GM23338 (cell line): ENCODE data around the gene FARS2. TPM values are rescaled to one million over a fixed set of nuclear protein-coding genes. Genes with fewer than 3 reads are reported as not detected.

Source experiments
- ATAC-seq: fragments of 200-7000 bp; cut with Tn5 transposase; 3 replicates; pipeline ENCODE4 v1.9.1; 2020
- DNase-seq: peaks from one replicate; pipeline ENCODE4 v3.0.0-alpha.2; 2015; ENCODE audit warnings: low spot score
- H2AFZ ChIP-seq: fragments of 200-600 bp; sonication (generic); 2 replicates; pipeline ENCODE4 v1.8.0; 2016; ENCODE audit warnings: antibody characterized with exemption, mild to moderate bottlenecking, moderate library complexity
- H3F3A ChIP-seq: fragments of 200-600 bp; sonication (generic); replicated peaks from 2 replicates; pipeline ENCODE4 v1.8.0; 2017; ENCODE audit warnings: antibody characterized with exemption, mixed run types, low read depth
- H3K27ac ChIP-seq: fragments of 200-600 bp; sonication (generic); 2 replicates; pipeline ENCODE4 v1.6.1; 2016; ENCODE audit warnings: low read depth
- H3K27me3 ChIP-seq: fragments of 200-600 bp; sonication (generic); 2 replicates; pipeline ENCODE4 v1.8.0; 2016; ENCODE audit warnings: mild to moderate bottlenecking, mixed run types, moderate library complexity; ENCODE audit not compliant: insufficient read depth
- H3K36me3 ChIP-seq: fragments of 200-600 bp; sonication (generic); 2 replicates; pipeline ENCODE4 v1.8.0; 2016; ENCODE audit warnings: mild to moderate bottlenecking; ENCODE audit not compliant: insufficient read depth
- H3K4me1 ChIP-seq: fragments of 200-600 bp; sonication (generic); 2 replicates; pipeline ENCODE4 v1.8.0; 2016; ENCODE audit warnings: mild to moderate bottlenecking, moderate library complexity; ENCODE audit not compliant: insufficient read depth
- H3K4me2 ChIP-seq: fragments of 200-600 bp; sonication (generic); 2 replicates; pipeline ENCODE4 v1.7.1; 2017; ENCODE audit warnings: mixed run types
- H3K4me3 ChIP-seq: fragments of 200-600 bp; sonication (generic); 2 replicates; pipeline ENCODE4 v1.6.1; 2016; ENCODE audit warnings: mixed run types
- H3K79me2 ChIP-seq: fragments of 200-600 bp; sonication (generic); replicated peaks from 2 replicates; pipeline ENCODE4 v1.8.0; 2017; ENCODE audit warnings: mild to moderate bottlenecking; ENCODE audit not compliant: insufficient read depth
- H3K9me2 ChIP-seq: fragments of 200-600 bp; sonication (generic); 2 replicates; pipeline ENCODE4 v1.8.0; 2017; ENCODE audit not compliant: insufficient read depth
- H4K20me1 ChIP-seq: fragments of 200-600 bp; sonication (generic); replicated peaks from 2 replicates; pipeline ENCODE4 v1.8.0; 2017; ENCODE audit warnings: mild to moderate bottlenecking; ENCODE audit not compliant: insufficient read depth
- H3K27ac Mint-ChIP-seq: 2 replicates; pipeline ENCODE4 v1.8.0; 2020; ENCODE audit warnings: inconsistent platforms, mild to moderate bottlenecking, moderate library complexity, mixed read lengths
- H3K27me3 Mint-ChIP-seq: 3 replicates; pipeline ENCODE4 v1.8.0; 2022; ENCODE audit warnings: low read depth, mild to moderate bottlenecking, moderate library complexity, mixed read lengths, inconsistent platforms; ENCODE audit not compliant: insufficient read depth, poor library complexity
- H3K36me3 Mint-ChIP-seq: 3 replicates; pipeline ENCODE4 v1.8.0; 2021; ENCODE audit warnings: low read depth, mild to moderate bottlenecking, inconsistent platforms, moderate library complexity, mixed read lengths
- H3K4me1 Mint-ChIP-seq: 3 replicates; pipeline ENCODE4 v1.8.0; 2020; ENCODE audit warnings: mild to moderate bottlenecking, inconsistent platforms, mixed read lengths
- H3K4me3 Mint-ChIP-seq: 3 replicates; pipeline ENCODE4 v1.8.0; 2021; ENCODE audit warnings: moderate library complexity, mild to moderate bottlenecking, inconsistent platforms, mixed read lengths
- H3K9me3 Mint-ChIP-seq: 3 replicates; pipeline ENCODE4 v1.8.0; 2020; ENCODE audit warnings: moderate library complexity, mild to moderate bottlenecking, inconsistent platforms, mixed read lengths
- CREB1 ChIP-seq: fragments of 250-450 bp; sonication (Bioruptor Pico); IDR thresholded peaks from 2 replicates; pipeline ENCODE4 v1.5.0; 2020; ENCODE audit warnings: low read depth, mild to moderate bottlenecking, moderate library complexity
- EZH2 ChIP-seq: fragments of 200-600 bp; sonication (generic); IDR thresholded peaks from one replicate; pipeline ENCODE4 v1.8.0; 2017; ENCODE audit warnings: antibody characterized with exemption, mild to moderate bottlenecking, low read depth; ENCODE audit not compliant: unreplicated experiment
- EZH2phosphoT487 ChIP-seq: fragments of 200-600 bp; sonication (generic); IDR thresholded peaks from one replicate; pipeline ENCODE4 v1.8.1; 2018; ENCODE audit warnings: antibody characterized with exemption; ENCODE audit not compliant: unreplicated experiment
- JUNB ChIP-seq: IDR thresholded peaks from one replicate; pipeline ENCODE4 v1.6.1; 2016; ENCODE audit warnings: antibody characterized with exemption; ENCODE audit not compliant: unreplicated experiment
- NANOG ChIP-seq: IDR thresholded peaks from 2 replicates; pipeline ENCODE4 v1.6.1; 2016; ENCODE audit warnings: antibody characterized with exemption, borderline replicate concordance
- POLR2AphosphoS5 ChIP-seq: IDR thresholded peaks from 2 replicates; pipeline ENCODE4 v1.6.1; 2016; ENCODE audit warnings: antibody characterized with exemption, low read depth
- REST ChIP-seq: IDR thresholded peaks from one replicate; pipeline ENCODE4 v1.6.1; 2018; ENCODE audit warnings: antibody characterized with exemption; ENCODE audit not compliant: unreplicated experiment
- STAT1 ChIP-seq: IDR thresholded peaks from one replicate; pipeline ENCODE4 v1.6.1; 2016; ENCODE audit warnings: antibody characterized with exemption; ENCODE audit not compliant: unreplicated experiment
- ZNF114 ChIP-seq: fragments of 250-450 bp; sonication (Bioruptor Pico); IDR thresholded peaks from 2 replicates; pipeline ENCODE4 v1.5.0; 2020; ENCODE audit warnings: mild to moderate bottlenecking, moderate library complexity
- ZNF331 ChIP-seq: fragments of 250-450 bp; sonication (Bioruptor Pico); IDR thresholded peaks from 2 replicates; pipeline ENCODE4 v1.5.0; 2020; ENCODE audit warnings: low read depth, mild to moderate bottlenecking, moderate library complexity
- polyA plus RNA-seq: library from polyadenylated mRNA; unstranded; fragments of >200 nt; fragmentation: Nextera tagmentation; extraction: Ambion mirVana; gene quantifications from 2 replicates; pipeline ENCODE4 v1.2.1, GENCODE V29; 2016
- total RNA-seq: library from RNA; depleted of rRNA; stranded (reverse); fragments of >200 nt; shearing (Covaris generic); gene quantifications from 2 replicates; pipeline ENCODE4 v1.2.3, GENCODE V29; 2014
- TF ChIP-seq, protein P1 (sequence below): IDR thresholded peaks from 2 replicates; pipeline ENCODE4 v1.6.1; 2016; ENCODE audit warnings: antibody characterized with exemption
- TF ChIP-seq, protein P2 (sequence below), 2 experiments: fragments of 200-600 bp in 1 of 2; sonication (generic) in 1 of 2; conservative IDR thresholded peaks; 2 replicates each; pipeline versions ENCODE4 v1.5.1 to v1.6.1; 2016 to 2017; ENCODE audit warnings: antibody characterized with exemption in 2 of 2, low read depth in 2 of 2, mild to moderate bottlenecking in 2 of 2, moderate library complexity in 1 of 2
- TF ChIP-seq, protein P3 (sequence below): fragments of 250-450 bp; sonication (Bioruptor Pico); IDR thresholded peaks from 2 replicates; pipeline ENCODE4 v1.5.0; 2020; ENCODE audit warnings: mild to moderate bottlenecking, moderate library complexity

Gene FARS2
- total and polyA plus RNA-seq, 2 experiments from 2014 or later: 7.6 to 19.0 TPM

GRCh38 chr6:5389086-5389745, 127.9 kb downstream of the FARS2 start:
- Histone ChIP-seq H4K20me1 (peaks cover 10% of the 10 kb centered on the region), H3K4me1 (no peaks in the 10 kb centered on the region), H3K27me3 (no peaks in the 10 kb centered on the region), H3K9me2 (no peaks in the 10 kb centered on the region), H3K4me3 (no peak overlapping the region), H3K36me3 (no peaks in the 10 kb centered on the region), H3K79me2 (no peaks in the 10 kb centered on the region), H3K4me2 (no peak overlapping the region), H3K27ac (no peak overlapping the region), H2AFZ (no peak overlapping the region), H3F3A (no peaks in the 10 kb centered on the region)
- ATAC-seq: no peak
- Mint-ChIP-seq H3K27ac (no peak overlapping the region), H3K36me3 (no peaks in the 10 kb centered on the region), H3K27me3 (no peaks in the 10 kb centered on the region), H3K4me3 (no peak overlapping the region), H3K9me3 (no peaks in the 10 kb centered on the region), H3K4me1 (0 out of 3 replicates have a peak, but pooled peaks cover 2% of the 10 kb centered on the region)
- DNase-seq: no peak
- TF ChIP-seq, protein P1, sequence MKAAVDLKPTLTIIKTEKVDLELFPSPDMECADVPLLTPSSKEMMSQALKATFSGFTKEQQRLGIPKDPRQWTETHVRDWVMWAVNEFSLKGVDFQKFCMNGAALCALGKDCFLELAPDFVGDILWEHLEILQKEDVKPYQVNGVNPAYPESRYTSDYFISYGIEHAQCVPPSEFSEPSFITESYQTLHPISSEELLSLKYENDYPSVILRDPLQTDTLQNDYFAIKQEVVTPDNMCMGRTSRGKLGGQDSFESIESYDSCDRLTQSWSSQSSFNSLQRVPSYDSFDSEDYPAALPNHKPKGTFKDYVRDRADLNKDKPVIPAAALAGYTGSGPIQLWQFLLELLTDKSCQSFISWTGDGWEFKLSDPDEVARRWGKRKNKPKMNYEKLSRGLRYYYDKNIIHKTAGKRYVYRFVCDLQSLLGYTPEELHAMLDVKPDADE: no peak
- TF ChIP-seq CREB1 (CRISPR knock-in tag) (no peak), NANOG (no peak), EZH2phosphoT487 (no peak), ZNF331 (no peak), REST (no peak), ZNF114 (CRISPR knock-in tag) (no peak), STAT1 (no peak), EZH2 (no peak), POLR2AphosphoS5 (no peak), JUNB (no peak)
- TF ChIP-seq, protein P2, sequence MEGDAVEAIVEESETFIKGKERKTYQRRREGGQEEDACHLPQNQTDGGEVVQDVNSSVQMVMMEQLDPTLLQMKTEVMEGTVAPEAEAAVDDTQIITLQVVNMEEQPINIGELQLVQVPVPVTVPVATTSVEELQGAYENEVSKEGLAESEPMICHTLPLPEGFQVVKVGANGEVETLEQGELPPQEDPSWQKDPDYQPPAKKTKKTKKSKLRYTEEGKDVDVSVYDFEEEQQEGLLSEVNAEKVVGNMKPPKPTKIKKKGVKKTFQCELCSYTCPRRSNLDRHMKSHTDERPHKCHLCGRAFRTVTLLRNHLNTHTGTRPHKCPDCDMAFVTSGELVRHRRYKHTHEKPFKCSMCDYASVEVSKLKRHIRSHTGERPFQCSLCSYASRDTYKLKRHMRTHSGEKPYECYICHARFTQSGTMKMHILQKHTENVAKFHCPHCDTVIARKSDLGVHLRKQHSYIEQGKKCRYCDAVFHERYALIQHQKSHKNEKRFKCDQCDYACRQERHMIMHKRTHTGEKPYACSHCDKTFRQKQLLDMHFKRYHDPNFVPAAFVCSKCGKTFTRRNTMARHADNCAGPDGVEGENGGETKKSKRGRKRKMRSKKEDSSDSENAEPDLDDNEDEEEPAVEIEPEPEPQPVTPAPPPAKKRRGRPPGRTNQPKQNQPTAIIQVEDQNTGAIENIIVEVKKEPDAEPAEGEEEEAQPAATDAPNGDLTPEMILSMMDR (conservative IDR thresholded peaks at IDR 0.05; ENCODE audit: low read depth in 2 of 2): no peak
- TF ChIP-seq, protein P3, sequence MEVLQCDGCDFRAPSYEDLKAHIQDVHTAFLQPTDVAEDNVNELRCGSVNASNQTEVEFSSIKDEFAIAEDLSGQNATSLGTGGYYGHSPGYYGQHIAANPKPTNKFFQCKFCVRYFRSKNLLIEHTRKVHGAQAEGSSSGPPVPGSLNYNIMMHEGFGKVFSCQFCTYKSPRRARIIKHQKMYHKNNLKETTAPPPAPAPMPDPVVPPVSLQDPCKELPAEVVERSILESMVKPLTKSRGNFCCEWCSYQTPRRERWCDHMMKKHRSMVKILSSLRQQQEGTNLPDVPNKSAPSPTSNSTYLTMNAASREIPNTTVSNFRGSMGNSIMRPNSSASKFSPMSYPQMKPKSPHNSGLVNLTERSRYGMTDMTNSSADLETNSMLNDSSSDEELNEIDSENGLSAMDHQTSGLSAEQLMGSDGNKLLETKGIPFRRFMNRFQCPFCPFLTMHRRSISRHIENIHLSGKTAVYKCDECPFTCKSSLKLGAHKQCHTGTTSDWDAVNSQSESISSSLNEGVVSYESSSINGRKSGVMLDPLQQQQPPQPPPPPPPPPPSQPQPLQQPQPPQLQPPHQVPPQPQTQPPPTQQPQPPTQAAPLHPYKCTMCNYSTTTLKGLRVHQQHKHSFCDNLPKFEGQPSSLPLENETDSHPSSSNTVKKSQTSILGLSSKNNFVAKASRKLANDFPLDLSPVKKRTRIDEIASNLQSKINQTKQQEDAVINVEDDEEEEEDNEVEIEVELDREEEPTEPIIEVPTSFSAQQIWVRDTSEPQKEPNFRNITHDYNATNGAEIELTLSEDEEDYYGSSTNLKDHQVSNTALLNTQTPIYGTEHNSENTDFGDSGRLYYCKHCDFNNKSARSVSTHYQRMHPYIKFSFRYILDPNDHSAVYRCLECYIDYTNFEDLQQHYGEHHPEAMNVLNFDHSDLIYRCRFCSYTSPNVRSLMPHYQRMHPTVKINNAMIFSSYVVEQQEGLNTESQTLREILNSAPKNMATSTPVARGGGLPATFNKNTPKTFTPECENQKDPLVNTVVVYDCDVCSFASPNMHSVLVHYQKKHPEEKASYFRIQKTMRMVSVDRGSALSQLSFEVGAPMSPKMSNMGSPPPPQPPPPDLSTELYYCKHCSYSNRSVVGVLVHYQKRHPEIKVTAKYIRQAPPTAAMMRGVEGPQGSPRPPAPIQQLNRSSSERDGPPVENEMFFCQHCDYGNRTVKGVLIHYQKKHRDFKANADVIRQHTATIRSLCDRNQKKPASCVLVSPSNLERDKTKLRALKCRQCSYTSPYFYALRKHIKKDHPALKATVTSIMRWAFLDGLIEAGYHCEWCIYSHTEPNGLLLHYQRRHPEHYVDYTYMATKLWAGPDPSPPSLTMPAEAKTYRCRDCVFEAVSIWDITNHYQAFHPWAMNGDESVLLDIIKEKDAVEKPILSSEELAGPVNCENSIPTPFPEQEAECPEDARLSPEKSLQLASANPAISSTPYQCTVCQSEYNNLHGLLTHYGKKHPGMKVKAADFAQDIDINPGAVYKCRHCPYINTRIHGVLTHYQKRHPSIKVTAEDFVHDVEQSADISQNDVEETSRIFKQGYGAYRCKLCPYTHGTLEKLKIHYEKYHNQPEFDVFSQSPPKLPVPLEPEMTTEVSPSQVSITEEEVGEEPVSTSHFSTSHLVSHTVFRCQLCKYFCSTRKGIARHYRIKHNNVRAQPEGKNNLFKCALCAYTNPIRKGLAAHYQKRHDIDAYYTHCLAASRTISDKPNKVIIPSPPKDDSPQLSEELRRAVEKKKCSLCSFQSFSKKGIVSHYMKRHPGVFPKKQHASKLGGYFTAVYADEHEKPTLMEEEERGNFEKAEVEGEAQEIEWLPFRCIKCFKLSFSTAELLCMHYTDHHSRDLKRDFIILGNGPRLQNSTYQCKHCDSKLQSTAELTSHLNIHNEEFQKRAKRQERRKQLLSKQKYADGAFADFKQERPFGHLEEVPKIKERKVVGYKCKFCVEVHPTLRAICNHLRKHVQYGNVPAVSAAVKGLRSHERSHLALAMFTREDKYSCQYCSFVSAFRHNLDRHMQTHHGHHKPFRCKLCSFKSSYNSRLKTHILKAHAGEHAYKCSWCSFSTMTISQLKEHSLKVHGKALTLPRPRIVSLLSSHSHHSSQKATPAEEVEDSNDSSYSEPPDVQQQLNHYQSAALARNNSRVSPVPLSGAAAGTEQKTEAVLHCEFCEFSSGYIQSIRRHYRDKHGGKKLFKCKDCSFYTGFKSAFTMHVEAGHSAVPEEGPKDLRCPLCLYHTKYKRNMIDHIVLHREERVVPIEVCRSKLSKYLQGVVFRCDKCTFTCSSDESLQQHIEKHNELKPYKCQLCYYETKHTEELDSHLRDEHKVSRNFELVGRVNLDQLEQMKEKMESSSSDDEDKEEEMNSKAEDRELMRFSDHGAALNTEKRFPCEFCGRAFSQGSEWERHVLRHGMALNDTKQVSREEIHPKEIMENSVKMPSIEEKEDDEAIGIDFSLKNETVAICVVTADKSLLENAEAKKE (CRISPR knock-in tag): no peak
